ENCODE measurements around the gene MYCBP. TPM values are rescaled to one million over a fixed set of nuclear protein-coding genes. Genes with fewer than 3 reads are reported as not detected.

Gene MYCBP
- total and polyA plus RNA-seq, 11 donors, result 3.0 to 26.2 (median 11.1) TPM

GRCh38 chr1:38870996-38871395, 2.2 kb downstream of the MYCBP start:
- intact Hi-C loops (cut with DNase I), result loop anchor here in 8 of 10 donors (5.0 to 10.0 kb wide), 3 partner anchors 121 to 224 kb away; partner anchors contain the start of gene AKIRIN1 (in 7 of the 8)
- no peaks in the 10 kb centered on the region for H3K27me3 ChIP-seq
- DNase-seq, result no peak
- 95 to 96% (median 96%) methylated on average over 8 of the region's 8 CpGs for WGBS, 4 donors
- H3K36me3 ChIP-seq, result peaks cover 0 to 11% (median 0%) of the 10 kb centered on the region in 9 donors
- no peaks in the 10 kb centered on the region for H3K9me3 ChIP-seq
- H3K27ac ChIP-seq, result no peak overlapping the region
- TF ChIP-seq, protein P1, sequence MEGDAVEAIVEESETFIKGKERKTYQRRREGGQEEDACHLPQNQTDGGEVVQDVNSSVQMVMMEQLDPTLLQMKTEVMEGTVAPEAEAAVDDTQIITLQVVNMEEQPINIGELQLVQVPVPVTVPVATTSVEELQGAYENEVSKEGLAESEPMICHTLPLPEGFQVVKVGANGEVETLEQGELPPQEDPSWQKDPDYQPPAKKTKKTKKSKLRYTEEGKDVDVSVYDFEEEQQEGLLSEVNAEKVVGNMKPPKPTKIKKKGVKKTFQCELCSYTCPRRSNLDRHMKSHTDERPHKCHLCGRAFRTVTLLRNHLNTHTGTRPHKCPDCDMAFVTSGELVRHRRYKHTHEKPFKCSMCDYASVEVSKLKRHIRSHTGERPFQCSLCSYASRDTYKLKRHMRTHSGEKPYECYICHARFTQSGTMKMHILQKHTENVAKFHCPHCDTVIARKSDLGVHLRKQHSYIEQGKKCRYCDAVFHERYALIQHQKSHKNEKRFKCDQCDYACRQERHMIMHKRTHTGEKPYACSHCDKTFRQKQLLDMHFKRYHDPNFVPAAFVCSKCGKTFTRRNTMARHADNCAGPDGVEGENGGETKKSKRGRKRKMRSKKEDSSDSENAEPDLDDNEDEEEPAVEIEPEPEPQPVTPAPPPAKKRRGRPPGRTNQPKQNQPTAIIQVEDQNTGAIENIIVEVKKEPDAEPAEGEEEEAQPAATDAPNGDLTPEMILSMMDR (IDR thresholded peaks at IDR 0.05), result no peak
- no peak for TF ChIP-seq POLR2A (IDR thresholded peaks at IDR 0.05)
- H3K4me1 ChIP-seq, result peaks cover 0 to 33% (median 21%) of the 10 kb centered on the region in 12 donors
- H3K4me3 ChIP-seq, result no peak overlapping the region
- ATAC-seq, result no peak

DNA sequence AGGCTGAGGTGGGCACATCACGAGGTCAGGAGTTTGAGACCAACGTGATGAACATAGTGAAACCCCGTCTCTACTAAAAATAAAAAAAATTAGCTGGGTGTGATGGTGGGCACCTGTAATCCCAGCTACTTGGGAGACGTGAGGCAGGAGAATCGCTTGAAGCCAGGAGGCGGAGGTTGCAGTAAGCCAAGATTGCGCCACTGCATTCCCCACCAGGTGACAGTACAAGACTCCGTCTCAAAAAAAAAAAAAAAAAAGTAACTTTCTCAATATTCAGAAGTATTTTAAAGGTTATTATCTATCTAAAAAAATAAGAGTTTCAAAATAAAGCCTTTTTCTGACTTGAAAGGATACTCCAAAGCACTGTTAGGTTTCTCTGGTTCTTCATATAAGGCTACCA, 5.9 kb downstream of the MYCBP start:
- TF ChIP-seq POLR2A (IDR thresholded peaks at IDR 0.05), result no peak
- TF ChIP-seq, protein P1 (IDR thresholded peaks at IDR 0.05), result no peak
- Histone ChIP-seq H3K9me3 (no peaks in the 10 kb centered on the region), H3K4me3 (no peak overlapping the region), H3K36me3 (peaks cover 0 to 27% (median 9%) of the 10 kb centered on the region in 9 donors), H3K27ac (no peak overlapping the region), H3K27me3 (no peaks in the 10 kb centered on the region), H3K4me1 (peaks cover 0 to 42% (median 23%) of the 10 kb centered on the region in 12 donors)
- DNase-seq (no peak), ATAC-seq (no peak)
- 92 to 94% (median 93%) methylated on average over 8 of the region's 8 CpGs for WGBS, 4 donors
- intact Hi-C loops (cut with DNase I), result loop anchor here in 2 of 10 donors (10.0 kb wide), 2 partner anchors 128 to 218 kb away; partner anchors contain the start of gene AKIRIN1 (in 1 of the 2)

DNA sequence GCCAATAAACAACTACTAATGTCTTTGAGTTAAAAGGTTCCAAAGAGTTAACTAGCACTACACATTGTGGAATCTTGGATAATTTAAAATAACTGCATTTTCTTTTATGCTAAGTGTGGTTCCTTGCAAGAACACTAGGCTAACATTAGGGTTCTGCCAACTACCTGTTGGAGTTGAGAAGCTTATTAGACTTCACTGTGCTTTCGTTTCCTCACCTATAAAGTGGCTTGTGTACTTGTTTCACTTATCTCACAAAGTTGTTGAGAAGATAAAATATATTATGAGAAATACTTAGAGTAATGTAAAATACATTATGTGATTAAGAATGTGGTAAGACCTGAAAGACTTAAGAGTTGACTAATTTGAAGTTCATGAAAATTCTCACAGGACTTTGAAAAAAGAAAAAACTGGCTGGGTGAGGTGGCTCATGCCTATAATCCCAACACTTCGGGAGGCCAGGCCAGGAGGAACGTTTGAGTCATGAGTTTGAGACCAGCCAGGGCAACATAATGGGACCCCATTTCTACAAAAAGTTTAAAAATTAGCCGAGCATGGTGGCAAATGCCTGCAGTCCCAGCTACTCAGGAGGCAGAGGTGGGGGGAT, 7.9 kb downstream of the MYCBP start:
- intact Hi-C loops (cut with DNase I), result loop anchor here in 2 of 10 donors (10.0 kb wide), 2 partner anchors 130 to 220 kb away; partner anchors contain the start of gene AKIRIN1 (in 1 of the 2)
- DNase-seq (no peak), ATAC-seq (no peak)
- H3K27me3 ChIP-seq, result no peaks in the 10 kb centered on the region
- H3K4me3 ChIP-seq, result no peak overlapping the region
- peaks cover 2 to 53% (median 26%) of the 10 kb centered on the region in 12 donors for H3K4me1 ChIP-seq
- TF ChIP-seq POLR2A (IDR thresholded peaks at IDR 0.05), result no peak
- TF ChIP-seq, protein P1 (IDR thresholded peaks at IDR 0.05), result no peak
- peaks cover 0 to 27% (median 9%) of the 10 kb centered on the region in 9 donors for H3K36me3 ChIP-seq
- WGBS, 4 donors, result 71 to 83% (median 81%) methylated on average over 4 of the region's 4 CpGs
- H3K27ac ChIP-seq, result peak overlapping the region in 2 of 12 donors; percentile 37 to 80
- no peaks in the 10 kb centered on the region for H3K9me3 ChIP-seq

- Histone ChIP-seq H3K9me3 (no peaks in the 10 kb centered on the region), H3K27ac (peak overlapping the region; percentile 25 to 96 (median 82)), H3K4me1 (peaks cover 2 to 77% (median 48%) of the 10 kb centered on the region in 12 donors), H3K4me3 (peak overlapping the region; percentile 68 to 99 (median 92)), H3K36me3 (peaks cover 0 to 30% (median 18%) of the 10 kb centered on the region in 9 donors), H3K27me3 (no peaks in the 10 kb centered on the region)
- ATAC-seq (no peak), DNase-seq (no peak)
- 4 to 8% (median 6%) methylated on average over 6 of the region's 6 CpGs for WGBS, 4 donors
- TF ChIP-seq POLR2A (IDR thresholded peaks at IDR 0.05), result no peak
- TF ChIP-seq, protein P1 (IDR thresholded peaks at IDR 0.05), result no peak
- intact Hi-C loops (cut with DNase I), result loop anchor here in 3 of 10 donors (2.0 to 10.0 kb wide), 3 partner anchors 134 to 230 kb away; partner anchors contain the start of gene AKIRIN1 (in 1 of the 3)
Observed at GRCh38 chr1:38860454-38860795, 12.7 kb downstream of the MYCBP start.

All from heart left ventricle (tissue), 16 donors.